ENCODE results near the gene CCDC51.

DNA sequence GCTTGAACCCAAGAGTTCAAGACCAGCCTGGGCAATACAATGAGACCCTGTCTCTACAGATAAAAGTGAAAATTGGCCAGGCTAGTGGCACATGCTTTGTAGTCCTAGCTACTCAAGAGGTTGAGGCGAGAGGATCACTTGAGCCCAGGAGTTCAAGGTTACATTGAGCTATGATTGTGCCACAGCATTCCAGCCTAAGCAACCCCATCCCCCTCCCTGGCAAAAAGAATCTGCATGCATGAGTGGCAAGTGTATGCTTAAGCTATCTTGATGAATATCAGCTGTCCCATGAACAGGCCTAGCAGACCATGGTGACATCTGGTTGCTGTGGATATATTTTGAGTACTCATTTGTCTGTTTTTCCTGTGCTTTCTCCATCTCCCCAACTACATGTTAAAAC, 11.4 kb upstream of the CCDC51 start:
- no peak for TF ChIP-seq POLR2A (IDR thresholded peaks at IDR 0.05; ENCODE audit: low read depth, low read length)
- TF ChIP-seq, protein P1, sequence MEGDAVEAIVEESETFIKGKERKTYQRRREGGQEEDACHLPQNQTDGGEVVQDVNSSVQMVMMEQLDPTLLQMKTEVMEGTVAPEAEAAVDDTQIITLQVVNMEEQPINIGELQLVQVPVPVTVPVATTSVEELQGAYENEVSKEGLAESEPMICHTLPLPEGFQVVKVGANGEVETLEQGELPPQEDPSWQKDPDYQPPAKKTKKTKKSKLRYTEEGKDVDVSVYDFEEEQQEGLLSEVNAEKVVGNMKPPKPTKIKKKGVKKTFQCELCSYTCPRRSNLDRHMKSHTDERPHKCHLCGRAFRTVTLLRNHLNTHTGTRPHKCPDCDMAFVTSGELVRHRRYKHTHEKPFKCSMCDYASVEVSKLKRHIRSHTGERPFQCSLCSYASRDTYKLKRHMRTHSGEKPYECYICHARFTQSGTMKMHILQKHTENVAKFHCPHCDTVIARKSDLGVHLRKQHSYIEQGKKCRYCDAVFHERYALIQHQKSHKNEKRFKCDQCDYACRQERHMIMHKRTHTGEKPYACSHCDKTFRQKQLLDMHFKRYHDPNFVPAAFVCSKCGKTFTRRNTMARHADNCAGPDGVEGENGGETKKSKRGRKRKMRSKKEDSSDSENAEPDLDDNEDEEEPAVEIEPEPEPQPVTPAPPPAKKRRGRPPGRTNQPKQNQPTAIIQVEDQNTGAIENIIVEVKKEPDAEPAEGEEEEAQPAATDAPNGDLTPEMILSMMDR (IDR thresholded peaks at IDR 0.05; ENCODE audit: extremely low read depth in 1 of 2, insufficient read depth in 1 of 2, low read depth in 1 of 2, low read length in 2 of 2), result no peak
- no peak for TF ChIP-seq POLR2AphosphoS5 (IDR thresholded peaks at IDR 0.05; ENCODE audit: insufficient read depth, low read depth, low read length)
- TF ChIP-seq, protein P2, sequence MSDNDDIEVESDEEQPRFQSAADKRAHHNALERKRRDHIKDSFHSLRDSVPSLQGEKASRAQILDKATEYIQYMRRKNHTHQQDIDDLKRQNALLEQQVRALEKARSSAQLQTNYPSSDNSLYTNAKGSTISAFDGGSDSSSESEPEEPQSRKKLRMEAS (IDR thresholded peaks at IDR 0.05; ENCODE audit: insufficient read depth, insufficient read length), result no peak
- no peak for TF ChIP-seq GATA2 (IDR thresholded peaks at IDR 0.05; ENCODE audit: insufficient read depth, insufficient read length, low read depth, low read length)
